Uterus (tissue), 4 donors: ENCODE data around the gene WDR74. TPM values are rescaled to one million over a fixed set of nuclear protein-coding genes. Genes with fewer than 3 reads are reported as not detected.
A peak's percentile ranks its signal among the peaks of the same experiment; 100 is the strongest.

Experiments used
- DNase-seq, 2 donors: peaks; one replicate each; pipeline ENCODE4 v3.0.0-alpha.2; 2019 to 2020
- H3K27ac ChIP-seq, 2 donors: fragments of 200-600 bp; sonication (generic); 1 replicate in 1 of 2; 2 replicates in 1 of 2; pipeline ENCODE4 v1.5.1; 2016 to 2018
- H3K27me3 ChIP-seq, 2 donors: fragments of 200-600 bp; sonication (generic); one replicate each; pipeline ENCODE4 v1.5.1; 2018 to 2019; ENCODE audit warnings: control low read depth in 1 of 2
- H3K36me3 ChIP-seq, 2 donors: fragments of 200-600 bp; sonication (generic); one replicate each; pipeline ENCODE4 v1.5.1; 2019; ENCODE audit warnings: control low read depth in 1 of 2
- H3K4me1 ChIP-seq, 2 donors: fragments of 200-600 bp; sonication (generic); one replicate each; pipeline ENCODE4 v1.5.1; 2018 to 2019; ENCODE audit warnings: control low read depth in 1 of 2
- H3K4me3 ChIP-seq, 2 donors: fragments of 200-600 bp; sonication (generic); 1 replicate in 1 of 2; 2 replicates in 1 of 2; pipeline ENCODE4 v1.5.1; 2018 to 2019; ENCODE audit warnings: mild to moderate bottlenecking in 1 of 2
- H3K9me3 ChIP-seq, 2 donors: fragments of 200-600 bp; sonication (generic); one replicate each; pipeline ENCODE4 v1.5.1; 2019; ENCODE audit warnings: control low read depth in 1 of 2
- POLR2A ChIP-seq, 2 donors: fragments of 450-650 bp; IDR thresholded peaks; one replicate each; pipeline ENCODE4 v1.6.1; 2016; ENCODE audit warnings: antibody characterized with exemption in 2 of 2, mild to moderate bottlenecking in 1 of 2, moderate library complexity in 1 of 2
- intact Hi-C: fragments of 100-400 bp; cut with DNase I; formaldehyde crosslinking; loops from one replicate; pipeline ENCODE4 v1.15.1; 2023; ENCODE audit warnings: low total_unique reads
- total RNA-seq, 4 donors: library from RNA; depleted of rRNA in 3 of 4; stranded (reverse); fragments of >200 nt in 3 of 4; gene quantifications; one replicate each; pipeline versions ENCODE4 v1.1.0 to v1.2.4, GENCODE V29; 2014 to 2023
- TF ChIP-seq, protein P1 (sequence below), 4 experiments: fragments of 200-600 bp in 2 of 4; fragments of 450-650 bp in 2 of 4; sonication (generic) in 2 of 4; IDR thresholded peaks; one replicate each; pipeline ENCODE4 v1.5.1; 2016 to 2019; ENCODE audit warnings: antibody characterized with exemption in 4 of 4, mild to moderate bottlenecking in 2 of 4, moderate library complexity in 1 of 4
- donor health status: DM: yes; HTN: yes; CAD: no.

Gene WDR74
- total RNA-seq, 4 donors from 2014 or later: 10.0 to 66.0 (median 35.0) TPM

DNA sequence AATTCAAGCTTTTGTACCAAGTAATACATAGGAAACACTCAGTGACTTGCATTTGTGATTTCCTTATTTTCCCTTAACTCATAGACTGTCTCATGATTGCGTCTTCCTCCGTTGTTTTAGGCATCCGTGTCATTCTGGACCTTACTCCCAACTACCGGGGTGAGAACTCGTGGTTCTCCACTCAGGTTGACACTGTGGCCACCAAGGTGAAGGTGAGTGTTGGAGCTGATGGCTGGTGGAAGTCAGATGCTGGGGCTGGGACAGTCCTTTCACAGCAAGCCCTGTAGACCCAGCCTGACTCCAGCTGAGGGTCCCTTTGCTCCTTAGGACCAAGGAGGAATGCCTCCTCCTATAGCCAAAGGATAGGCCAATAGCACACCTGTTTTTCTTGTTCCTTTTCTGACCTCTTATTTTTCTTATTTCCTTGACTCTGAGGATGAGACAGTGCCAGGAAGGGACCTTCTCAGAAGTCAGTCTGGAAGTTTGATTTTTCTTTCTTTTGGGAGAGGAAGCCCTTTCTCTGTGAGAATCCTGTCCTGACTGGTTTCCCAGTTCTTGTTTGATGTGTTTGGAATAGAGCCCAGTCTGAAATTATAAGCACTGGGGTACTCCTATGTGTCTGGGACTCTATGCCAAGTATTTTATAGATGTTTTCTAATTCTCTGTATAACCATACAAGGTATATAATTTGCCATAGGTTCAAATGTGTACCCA is 43.6 kb upstream of the WDR74 start:
- peak overlapping the region; percentile 99 to 100 for H3K27ac ChIP-seq
- no peaks in the 10 kb centered on the region for H3K9me3 ChIP-seq
- intact Hi-C loops: no loop called here
- no peak for TF ChIP-seq POLR2A (IDR thresholded peaks at IDR 0.05)
- TF ChIP-seq, protein P1, sequence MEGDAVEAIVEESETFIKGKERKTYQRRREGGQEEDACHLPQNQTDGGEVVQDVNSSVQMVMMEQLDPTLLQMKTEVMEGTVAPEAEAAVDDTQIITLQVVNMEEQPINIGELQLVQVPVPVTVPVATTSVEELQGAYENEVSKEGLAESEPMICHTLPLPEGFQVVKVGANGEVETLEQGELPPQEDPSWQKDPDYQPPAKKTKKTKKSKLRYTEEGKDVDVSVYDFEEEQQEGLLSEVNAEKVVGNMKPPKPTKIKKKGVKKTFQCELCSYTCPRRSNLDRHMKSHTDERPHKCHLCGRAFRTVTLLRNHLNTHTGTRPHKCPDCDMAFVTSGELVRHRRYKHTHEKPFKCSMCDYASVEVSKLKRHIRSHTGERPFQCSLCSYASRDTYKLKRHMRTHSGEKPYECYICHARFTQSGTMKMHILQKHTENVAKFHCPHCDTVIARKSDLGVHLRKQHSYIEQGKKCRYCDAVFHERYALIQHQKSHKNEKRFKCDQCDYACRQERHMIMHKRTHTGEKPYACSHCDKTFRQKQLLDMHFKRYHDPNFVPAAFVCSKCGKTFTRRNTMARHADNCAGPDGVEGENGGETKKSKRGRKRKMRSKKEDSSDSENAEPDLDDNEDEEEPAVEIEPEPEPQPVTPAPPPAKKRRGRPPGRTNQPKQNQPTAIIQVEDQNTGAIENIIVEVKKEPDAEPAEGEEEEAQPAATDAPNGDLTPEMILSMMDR (IDR thresholded peaks at IDR 0.05): no peak
- DNase-seq: no peak
- H3K36me3 ChIP-seq: no peaks in the 10 kb centered on the region
- no peaks in the 10 kb centered on the region for H3K27me3 ChIP-seq
- peak overlapping the region; percentile 89 to 99 for H3K4me3 ChIP-seq
- peaks cover 20 to 32% of the 10 kb centered on the region in 2 donors for H3K4me1 ChIP-seq

DNA sequence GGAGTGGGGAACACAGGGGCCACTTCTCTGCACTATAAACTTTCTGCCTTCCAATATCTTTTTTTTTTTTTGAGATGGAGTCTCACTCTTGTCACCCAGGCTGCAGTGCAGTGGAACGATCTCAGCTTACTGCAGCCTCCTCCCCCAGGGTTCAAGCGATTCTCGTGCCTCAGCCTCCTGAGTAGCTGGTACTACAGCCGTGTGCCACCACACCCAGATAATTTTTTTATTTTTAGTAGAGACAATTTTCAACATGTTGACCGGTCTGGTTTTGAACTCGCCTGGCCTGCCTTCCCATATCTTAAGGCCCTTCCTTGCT is 43.0 kb upstream of the WDR74 start:
- no peak for DNase-seq
- peaks cover 20 to 32% of the 10 kb centered on the region in 2 donors for H3K4me1 ChIP-seq
- no peak for TF ChIP-seq POLR2A (IDR thresholded peaks at IDR 0.05)
- TF ChIP-seq, protein P1 (IDR thresholded peaks at IDR 0.05): no peak
- H3K36me3 ChIP-seq: no peaks in the 10 kb centered on the region
- intact Hi-C loops: no loop called here
- H3K4me3 ChIP-seq: peak overlapping the region; percentile 89 to 99
- peak overlapping the region; percentile 99 to 100 for H3K27ac ChIP-seq
- no peaks in the 10 kb centered on the region for H3K27me3 ChIP-seq
- no peaks in the 10 kb centered on the region for H3K9me3 ChIP-seq

GRCh38 chr11:62881579-62882430 is 42.4 kb upstream of the WDR74 start:
- Histone ChIP-seq H3K9me3 (no peaks in the 10 kb centered on the region), H3K36me3 (no peaks in the 10 kb centered on the region), H3K27ac (peak overlapping the region; percentile 99 to 100), H3K4me1 (peaks cover 20 to 32% of the 10 kb centered on the region in 2 donors), H3K4me3 (peak overlapping the region; percentile 89 to 99), H3K27me3 (no peaks in the 10 kb centered on the region)
- peak in 1 of 2 donors; percentile 22 for TF ChIP-seq POLR2A (IDR thresholded peaks at IDR 0.05)
- TF ChIP-seq, protein P1 (IDR thresholded peaks at IDR 0.05): no peak
- DNase-seq: peak; percentile 96 to 98
- intact Hi-C loops: no loop called here

DNA sequence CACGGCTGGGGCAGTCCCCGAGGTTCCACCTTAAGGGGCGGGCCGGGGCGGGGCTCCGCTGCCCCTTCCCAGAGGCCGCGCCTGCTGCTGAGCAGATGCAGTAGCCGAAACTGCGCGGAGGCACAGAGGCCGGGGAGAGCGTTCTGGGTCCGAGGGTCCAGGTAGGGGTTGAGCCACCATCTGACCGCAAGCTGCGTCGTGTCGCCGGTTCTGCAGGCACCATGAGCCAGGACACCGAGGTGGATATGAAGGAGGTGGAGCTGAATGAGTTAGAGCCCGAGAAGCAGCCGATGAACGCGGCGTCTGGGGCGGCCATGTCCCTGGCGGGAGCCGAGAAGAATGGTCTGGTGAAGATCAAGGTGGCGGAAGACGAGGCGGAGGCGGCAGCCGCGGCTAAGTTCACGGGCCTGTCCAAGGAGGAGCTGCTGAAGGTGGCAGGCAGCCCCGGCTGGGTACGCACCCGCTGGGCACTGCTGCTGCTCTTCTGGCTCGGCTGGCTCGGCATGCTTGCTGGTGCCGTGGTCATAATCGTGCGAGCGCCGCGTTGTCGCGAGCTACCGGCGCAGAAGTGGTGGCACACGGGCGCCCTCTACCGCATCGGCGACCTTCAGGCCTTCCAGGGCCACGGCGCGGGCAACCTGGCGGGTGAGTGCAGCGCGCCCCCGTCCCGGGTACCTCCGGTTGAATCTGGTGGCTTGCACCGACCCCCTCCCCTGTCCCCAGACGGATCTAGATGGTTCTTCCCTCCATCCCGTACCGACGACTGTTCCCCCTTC is 41.6 kb upstream of the WDR74 start, which contains the start of gene SLC3A2:
Gene SLC3A2, plus strand, starts transcription at position 94 of the 776 bp plus-strand sequence. Its CDS starts 128 bp downstream, at position 222.
- Histone ChIP-seq H3K9me3 (no peaks in the 10 kb centered on the region), H3K4me3 (peak within 1 kb of the TSS; percentile 89 to 99), H3K27ac (peak within 1 kb of the TSS; percentile 99 to 100), H3K36me3 (no peaks in the 10 kb centered on the region), H3K4me1 (peaks cover 20 to 32% of the 10 kb centered on the region in 2 donors), H3K27me3 (no peaks in the 10 kb centered on the region)
- intact Hi-C loops: no loop called here
- peak; percentile 90 to 91 for DNase-seq
- TF ChIP-seq, protein P1 (IDR thresholded peaks at IDR 0.05): peak; percentile 70 to 81 (median 78)
- TF ChIP-seq POLR2A (IDR thresholded peaks at IDR 0.05): peak; percentile 97 to 98
